Nephron progenitor cell (in vitro differentiated cells): Measurements from ENCODE around the gene ANKH.

Experiments
- DNase-seq: peaks from one replicate; pipeline ENCODE4 v3.0.0; 2021
- H3K27ac Mint-ChIP-seq: 2 replicates; pipeline ENCODE4 v1.8.0; 2021; ENCODE audit warnings: mild to moderate bottlenecking, moderate library complexity, mixed read lengths
- H3K27me3 Mint-ChIP-seq: 2 replicates; pipeline ENCODE4 v1.8.0; 2021; ENCODE audit warnings: mild to moderate bottlenecking, low read depth, mixed read lengths; ENCODE audit not compliant: poor library complexity
- H3K36me3 Mint-ChIP-seq: 2 replicates; pipeline ENCODE4 v1.8.0; 2021; ENCODE audit warnings: low read depth, mixed read lengths
- H3K4me1 Mint-ChIP-seq: 2 replicates; pipeline ENCODE4 v1.8.0; 2021; ENCODE audit warnings: mixed read lengths
- H3K4me3 Mint-ChIP-seq: 2 replicates; pipeline ENCODE4 v1.8.0; 2021; ENCODE audit warnings: mild to moderate bottlenecking, moderate library complexity, mixed read lengths
- H3K9me3 Mint-ChIP-seq: 2 replicates; pipeline ENCODE4 v1.8.0; 2021; ENCODE audit warnings: mild to moderate bottlenecking, moderate library complexity, mixed read lengths
- TF ChIP-seq, protein P1 (sequence below): fragments of 200-600 bp; sonication (generic); IDR thresholded peaks from 2 replicates; pipeline ENCODE4 v1.5.0; 2021; ENCODE audit warnings: antibody characterized with exemption

ANKH gene

DNA sequence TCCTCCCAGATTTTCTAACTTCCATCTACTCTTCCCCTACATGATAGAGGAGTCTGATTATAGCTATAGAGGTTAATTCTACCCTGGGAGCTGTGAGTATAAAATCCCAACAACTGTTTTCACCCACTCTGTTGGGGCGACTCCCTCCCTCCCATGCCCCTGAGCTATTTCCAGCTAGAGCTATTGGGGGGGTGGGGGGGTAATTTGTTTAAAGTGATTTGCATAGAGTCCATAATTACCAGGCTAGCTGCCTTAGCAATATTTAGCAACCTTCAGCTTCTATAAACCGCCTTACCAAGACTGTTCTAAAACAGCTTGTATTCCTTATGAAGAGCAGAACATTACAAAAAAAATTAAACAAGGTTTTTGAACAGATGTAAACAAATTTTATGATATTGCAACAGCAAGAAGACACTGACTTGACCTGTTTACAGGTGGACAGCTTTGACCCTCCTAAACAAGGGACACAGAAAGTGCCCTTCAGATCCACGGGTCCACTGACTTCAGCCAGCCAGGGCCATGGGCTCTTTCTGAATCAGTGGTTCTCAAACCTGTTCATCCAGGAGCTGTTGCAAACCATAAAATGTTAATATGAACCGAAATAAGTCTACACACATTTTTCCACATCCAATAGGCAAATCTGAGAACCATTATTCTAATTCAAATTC lies 108.9 kb downstream of the ANKH start:
- H3K4me1 Mint-ChIP-seq: peaks cover 21% of the 10 kb centered on the region
- no peaks in the 10 kb centered on the region for H3K9me3 Mint-ChIP-seq
- H3K36me3 Mint-ChIP-seq: no peaks in the 10 kb centered on the region
- peaks cover 8% of the 10 kb centered on the region for H3K27me3 Mint-ChIP-seq
- DNase-seq: no peak
- H3K4me3 Mint-ChIP-seq: no peak overlapping the region
- TF ChIP-seq, protein P1, sequence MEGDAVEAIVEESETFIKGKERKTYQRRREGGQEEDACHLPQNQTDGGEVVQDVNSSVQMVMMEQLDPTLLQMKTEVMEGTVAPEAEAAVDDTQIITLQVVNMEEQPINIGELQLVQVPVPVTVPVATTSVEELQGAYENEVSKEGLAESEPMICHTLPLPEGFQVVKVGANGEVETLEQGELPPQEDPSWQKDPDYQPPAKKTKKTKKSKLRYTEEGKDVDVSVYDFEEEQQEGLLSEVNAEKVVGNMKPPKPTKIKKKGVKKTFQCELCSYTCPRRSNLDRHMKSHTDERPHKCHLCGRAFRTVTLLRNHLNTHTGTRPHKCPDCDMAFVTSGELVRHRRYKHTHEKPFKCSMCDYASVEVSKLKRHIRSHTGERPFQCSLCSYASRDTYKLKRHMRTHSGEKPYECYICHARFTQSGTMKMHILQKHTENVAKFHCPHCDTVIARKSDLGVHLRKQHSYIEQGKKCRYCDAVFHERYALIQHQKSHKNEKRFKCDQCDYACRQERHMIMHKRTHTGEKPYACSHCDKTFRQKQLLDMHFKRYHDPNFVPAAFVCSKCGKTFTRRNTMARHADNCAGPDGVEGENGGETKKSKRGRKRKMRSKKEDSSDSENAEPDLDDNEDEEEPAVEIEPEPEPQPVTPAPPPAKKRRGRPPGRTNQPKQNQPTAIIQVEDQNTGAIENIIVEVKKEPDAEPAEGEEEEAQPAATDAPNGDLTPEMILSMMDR: no peak
- no peak overlapping the region for H3K27ac Mint-ChIP-seq

DNA sequence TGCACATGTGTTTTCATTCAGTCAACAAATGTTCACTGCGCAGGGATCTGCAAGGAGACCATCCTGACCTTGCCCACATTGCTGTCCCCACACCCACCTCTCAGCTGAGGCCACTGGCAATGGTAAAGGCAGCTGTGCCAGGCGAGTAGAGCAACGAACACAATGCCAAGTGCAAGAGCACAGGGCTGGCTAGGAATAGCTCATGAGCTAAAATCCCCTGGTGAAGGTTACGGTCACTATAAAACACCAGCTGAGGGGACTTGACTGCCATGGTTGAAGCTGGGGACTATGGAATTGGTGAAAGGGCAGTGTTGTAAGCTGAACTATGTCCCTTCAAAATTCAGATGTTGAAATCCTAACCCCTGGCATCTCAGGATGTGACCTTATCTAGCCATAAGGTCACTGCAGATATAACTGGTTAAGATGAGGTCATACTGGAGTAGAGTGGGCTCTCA lies 111.0 kb downstream of the ANKH start:
- Mint-ChIP-seq H3K4me1 (peaks cover 18% of the 10 kb centered on the region), H3K4me3 (no peak overlapping the region), H3K27ac (no peak overlapping the region), H3K36me3 (no peaks in the 10 kb centered on the region), H3K9me3 (no peaks in the 10 kb centered on the region), H3K27me3 (peaks cover 13% of the 10 kb centered on the region)
- TF ChIP-seq, protein P1: no peak
- DNase-seq: no peak

DNA sequence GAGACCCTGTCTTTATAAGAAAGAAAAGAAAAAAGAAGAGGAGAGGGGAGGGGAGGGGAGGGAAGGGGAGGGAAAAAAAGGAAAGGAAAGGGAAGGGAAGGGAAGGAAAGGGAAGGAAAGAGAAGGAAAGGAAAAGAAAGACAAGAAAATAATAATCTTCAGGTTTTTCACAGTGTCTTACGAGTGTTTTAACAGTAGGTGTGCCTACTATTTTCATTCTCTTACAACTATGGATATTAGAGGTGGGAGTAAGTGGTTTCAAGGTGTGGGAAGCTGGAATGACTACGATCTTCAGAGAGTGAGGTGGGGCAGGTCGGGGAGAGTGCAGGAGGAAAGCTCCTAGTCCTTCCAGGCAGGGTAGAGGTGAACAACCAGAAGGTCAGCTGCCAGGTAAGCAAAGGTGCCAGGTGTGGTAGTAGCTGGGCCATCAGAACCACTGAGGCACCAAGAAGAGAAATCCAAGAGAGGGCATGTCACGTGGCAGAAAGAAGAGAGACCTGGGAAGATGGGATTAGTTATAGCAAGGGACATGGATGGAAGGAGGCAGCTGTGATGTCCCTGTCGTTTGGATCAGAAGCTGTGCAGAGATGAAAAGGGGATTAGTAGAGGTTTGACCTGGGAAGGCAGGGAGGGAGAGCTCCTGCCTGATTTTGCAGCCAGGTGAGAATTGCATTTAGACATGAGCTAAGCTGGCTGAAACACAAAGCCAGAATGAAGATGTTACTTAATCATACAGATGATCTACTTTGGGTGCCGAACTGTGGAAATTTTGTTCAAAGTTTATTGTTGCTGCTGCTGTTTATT lies 111.6 kb downstream of the ANKH start:
- Mint-ChIP-seq H3K36me3 (no peaks in the 10 kb centered on the region), H3K9me3 (no peaks in the 10 kb centered on the region), H3K4me1 (peaks cover 11% of the 10 kb centered on the region), H3K4me3 (no peak overlapping the region), H3K27me3 (peaks cover 13% of the 10 kb centered on the region), H3K27ac (no peak overlapping the region)
- TF ChIP-seq, protein P1: no peak
- DNase-seq: no peak

DNA sequence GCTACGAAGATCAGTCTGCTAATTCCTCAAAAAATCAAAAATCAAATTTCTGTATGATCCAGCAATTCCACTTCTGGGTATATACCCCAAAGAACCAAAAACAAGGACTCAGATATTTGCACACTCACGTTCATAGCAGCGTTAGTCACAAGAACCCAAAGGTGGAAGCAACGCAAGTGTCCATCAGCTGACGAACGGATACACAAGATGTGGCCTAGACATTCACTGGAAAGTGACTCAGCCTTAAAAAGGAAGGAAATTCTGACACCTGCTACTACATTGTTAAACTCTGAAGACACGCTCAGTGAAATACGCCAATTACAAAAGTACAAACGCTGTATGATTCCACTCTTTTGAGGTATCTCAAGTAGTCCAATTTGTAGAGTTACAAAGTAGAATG lies 113.7 kb downstream of the ANKH start:
- no peak for DNase-seq
- no peaks in the 10 kb centered on the region for H3K36me3 Mint-ChIP-seq
- peaks cover 13% of the 10 kb centered on the region for H3K27me3 Mint-ChIP-seq
- no peak overlapping the region for H3K27ac Mint-ChIP-seq
- peaks cover 24% of the 10 kb centered on the region for H3K4me1 Mint-ChIP-seq
- no peaks in the 10 kb centered on the region for H3K9me3 Mint-ChIP-seq
- H3K4me3 Mint-ChIP-seq: no peak overlapping the region
- TF ChIP-seq, protein P1: no peak

DNA sequence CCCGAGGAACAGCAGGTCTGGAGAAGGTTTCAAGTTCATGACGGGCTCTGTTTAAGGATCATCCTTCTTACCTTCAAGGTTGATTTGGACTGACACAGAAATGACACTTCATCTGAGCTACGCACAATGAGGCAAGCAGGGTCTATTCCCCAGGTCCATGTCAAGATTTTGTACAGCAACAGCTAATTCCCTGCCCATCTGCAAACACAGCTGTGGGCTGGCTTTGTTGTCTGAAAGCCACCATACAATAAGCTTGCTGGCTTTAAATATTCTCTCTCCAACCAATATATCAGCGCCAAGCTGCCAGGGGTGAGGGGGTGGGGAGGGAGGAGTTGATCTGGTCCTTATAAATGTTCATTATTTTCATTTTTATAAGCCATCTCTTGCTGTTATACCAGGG lies 115.1 kb downstream of the ANKH start:
- H3K36me3 Mint-ChIP-seq: no peaks in the 10 kb centered on the region
- H3K27ac Mint-ChIP-seq: no peak overlapping the region
- DNase-seq: no peak
- H3K9me3 Mint-ChIP-seq: no peaks in the 10 kb centered on the region
- peaks cover 13% of the 10 kb centered on the region for H3K27me3 Mint-ChIP-seq
- TF ChIP-seq, protein P1: no peak
- H3K4me3 Mint-ChIP-seq: no peak overlapping the region
- peaks cover 28% of the 10 kb centered on the region for H3K4me1 Mint-ChIP-seq
